Skeletal muscle satellite cell (primary cell): ENCODE data around the gene PACC1.
A peak's percentile ranks its signal among the peaks of the same experiment; 100 is the strongest.

ENCODE experiments used
- H3K27me3 ChIP-seq: 2 replicates; pipeline ENCODE4 v1.7.0; 2013; ENCODE audit warnings: low read length; ENCODE audit not compliant: control insufficient read depth, insufficient read depth
- H3K36me3 ChIP-seq: 2 replicates; pipeline ENCODE4 v1.7.0; 2013; ENCODE audit warnings: mild to moderate bottlenecking, control low read depth, low read length; ENCODE audit not compliant: insufficient read depth
- H3K4me1 ChIP-seq: 2 replicates; pipeline ENCODE4 v1.7.0; 2013; ENCODE audit warnings: low read length; ENCODE audit not compliant: control insufficient read depth, insufficient read depth
- H3K4me2 ChIP-seq: 2 replicates; pipeline ENCODE4 v1.7.0; 2013; ENCODE audit warnings: mild to moderate bottlenecking, low read length
- H3K4me3 ChIP-seq: 2 replicates; pipeline ENCODE4 v1.7.0; 2013; ENCODE audit warnings: low read length
- H3K9ac ChIP-seq: 2 replicates; pipeline ENCODE4 v1.7.0; 2013; ENCODE audit warnings: mild to moderate bottlenecking, low read depth, low read length, moderate library complexity
- H3K9me3 ChIP-seq: replicated peaks from 2 replicates; pipeline ENCODE4 v1.7.0; 2013; ENCODE audit warnings: mild to moderate bottlenecking, control low read depth, low read length

The PACC1 gene

DNA sequence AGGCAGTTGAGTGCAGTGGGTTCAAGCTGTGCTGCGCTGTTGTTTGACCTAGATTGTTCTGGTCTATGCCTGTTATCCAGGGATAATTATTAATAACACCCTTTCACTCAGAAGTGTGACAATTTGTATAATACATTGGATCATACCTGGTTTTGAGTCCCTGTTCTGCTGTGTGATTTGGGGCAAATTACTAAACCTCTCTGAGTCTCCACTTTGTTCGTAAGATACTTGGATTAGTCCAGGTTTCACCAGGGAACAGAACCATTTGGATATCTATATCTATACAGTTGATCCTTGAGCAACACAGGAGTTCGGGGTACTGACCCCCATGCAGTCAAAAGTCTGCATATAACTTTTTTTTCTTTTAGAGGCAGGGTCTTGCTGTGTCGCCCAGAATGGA, 20.3 kb upstream of the PACC1 start:
- no peak overlapping the region for H3K9ac ChIP-seq
- H3K36me3 ChIP-seq, result no peaks in the 10 kb centered on the region
- no peak overlapping the region for H3K4me2 ChIP-seq
- no peaks in the 10 kb centered on the region for H3K9me3 ChIP-seq
- H3K27me3 ChIP-seq, result no peaks in the 10 kb centered on the region
- no peak overlapping the region for H3K4me3 ChIP-seq
- H3K4me1 ChIP-seq, result peaks cover 13% of the 10 kb centered on the region

DNA sequence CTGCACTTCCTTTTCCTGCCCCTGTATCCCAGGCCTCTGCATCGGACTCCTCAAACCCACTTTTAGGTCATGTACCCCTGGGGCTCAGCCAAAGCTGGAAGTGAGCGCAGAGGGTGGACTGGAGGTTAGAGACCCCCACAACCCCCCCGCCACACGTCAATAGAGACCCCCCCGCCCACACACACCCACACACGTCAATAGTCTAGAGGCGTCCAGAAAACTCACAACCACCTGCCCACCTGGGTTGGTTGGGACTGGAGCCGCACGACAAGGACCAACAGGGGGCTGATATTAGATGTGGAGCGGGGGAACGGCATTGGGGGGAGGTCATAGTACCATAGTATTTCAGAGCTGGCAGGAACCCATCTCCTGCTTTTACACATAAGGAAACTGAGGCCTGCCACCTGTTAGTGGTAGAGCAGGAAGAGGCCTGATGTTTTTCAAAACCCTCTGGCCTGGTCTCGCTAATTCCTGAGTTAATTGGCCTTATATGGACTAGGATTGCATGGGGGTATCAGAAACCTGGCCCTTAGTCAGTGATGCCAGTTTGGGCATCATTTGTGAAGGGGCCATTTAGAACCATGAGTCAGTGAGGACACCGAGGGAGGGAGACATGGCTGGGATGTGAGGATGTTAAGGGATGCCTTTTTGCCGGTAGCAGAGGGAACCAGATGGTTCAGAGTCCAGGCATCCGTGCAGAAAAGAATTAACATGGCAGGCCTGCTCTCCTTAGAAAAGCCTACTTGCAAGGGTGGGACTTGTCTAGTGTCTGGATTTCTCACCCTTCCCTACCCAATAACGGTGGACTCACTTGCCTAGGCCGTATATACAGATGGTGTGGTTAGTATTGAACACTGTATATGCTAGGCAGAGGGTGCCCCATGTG, 19.1 kb upstream of the PACC1 start:
- Histone ChIP-seq H3K4me2 (peak overlapping the region; percentile 85), H3K27me3 (no peaks in the 10 kb centered on the region), H3K9ac (peak overlapping the region; percentile 80), H3K36me3 (no peaks in the 10 kb centered on the region), H3K4me1 (peaks cover 13% of the 10 kb centered on the region), H3K9me3 (no peaks in the 10 kb centered on the region), H3K4me3 (peak overlapping the region; percentile 77)

DNA sequence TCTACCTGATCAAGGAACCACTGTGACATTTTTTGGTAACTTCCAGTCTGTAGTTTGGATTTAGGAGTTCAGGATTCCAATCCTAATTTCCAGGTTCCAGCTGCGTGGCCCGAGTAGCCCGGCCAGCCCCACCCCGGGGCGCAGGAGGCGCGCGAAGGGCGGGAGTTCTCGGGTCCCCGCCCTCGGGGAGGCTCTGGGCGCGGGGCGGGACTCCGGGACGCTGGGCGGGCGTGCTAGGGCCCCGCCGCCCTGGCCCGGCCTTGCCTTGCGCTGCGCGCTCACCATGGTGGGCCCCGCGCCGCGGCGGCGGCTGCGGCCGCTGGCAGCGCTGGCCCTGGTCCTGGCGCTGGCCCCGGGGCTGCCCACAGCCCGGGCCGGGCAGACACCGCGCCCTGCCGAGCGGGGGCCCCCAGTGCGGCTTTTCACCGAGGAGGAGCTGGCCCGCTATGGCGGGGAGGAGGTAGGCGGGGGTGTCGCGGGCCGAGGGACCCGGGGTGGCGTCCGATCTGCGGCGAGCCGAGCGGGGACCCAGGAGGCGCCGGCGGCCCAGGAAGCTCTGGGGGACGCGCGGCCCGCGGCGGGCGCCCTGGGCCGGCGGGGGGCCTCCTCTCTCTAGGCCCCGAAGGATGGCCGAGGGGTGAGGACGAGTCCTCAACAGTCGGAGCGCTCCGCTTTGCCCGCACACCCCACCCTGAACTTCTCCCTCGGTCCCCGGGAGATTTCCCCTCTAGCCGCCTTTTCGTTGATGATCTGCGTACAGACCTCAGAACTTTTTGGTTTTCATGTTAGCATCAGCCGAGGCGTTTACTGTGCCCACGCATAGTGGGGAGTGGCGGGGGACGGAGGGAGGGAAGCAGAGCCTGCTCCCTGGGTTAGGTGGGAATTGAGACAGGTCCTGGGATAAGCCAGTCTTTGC, 18.2 kb upstream of the PACC1 start, which contains the start of gene NENF:
Gene NENF (plus strand): TSS at position 260 of the 916 bp plus-strand sequence. CDS start 24 bp downstream, at position 284.
- Histone ChIP-seq H3K27me3 (peaks cover 3% of the 10 kb centered on the region), H3K4me2 (peak within 1 kb of the TSS; percentile 85), H3K4me1 (peaks cover 13% of the 10 kb centered on the region), H3K36me3 (no peaks in the 10 kb centered on the region), H3K9ac (peak within 1 kb of the TSS; percentile 80), H3K4me3 (peak within 1 kb of the TSS; percentile 77), H3K9me3 (no peaks in the 10 kb centered on the region)

DNA sequence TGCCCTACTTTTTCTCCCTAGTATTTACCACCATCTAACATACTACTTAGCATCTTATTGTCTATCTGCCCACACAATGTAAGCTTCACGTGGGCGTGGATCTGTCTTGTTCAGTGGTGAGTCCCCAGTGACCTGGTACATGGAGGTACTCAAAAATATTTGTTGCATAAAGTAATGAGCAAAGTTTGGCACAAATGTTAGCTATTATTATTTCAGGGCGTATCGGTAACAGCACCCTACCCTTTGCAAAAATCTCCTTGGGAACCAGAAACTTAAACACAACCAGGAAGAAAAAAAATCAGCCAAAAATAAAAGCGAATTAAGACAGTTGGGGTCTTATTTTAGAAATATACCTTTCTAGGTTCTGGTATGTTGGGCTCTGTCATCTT, 17.6 kb upstream of the PACC1 start:
- H3K4me3 ChIP-seq, result peak overlapping the region; percentile 77
- peaks cover 3% of the 10 kb centered on the region for H3K27me3 ChIP-seq
- H3K4me2 ChIP-seq, result peak overlapping the region; percentile 85
- no peaks in the 10 kb centered on the region for H3K36me3 ChIP-seq
- no peaks in the 10 kb centered on the region for H3K9me3 ChIP-seq
- peaks cover 13% of the 10 kb centered on the region for H3K4me1 ChIP-seq
- H3K9ac ChIP-seq, result peak overlapping the region; percentile 80

DNA sequence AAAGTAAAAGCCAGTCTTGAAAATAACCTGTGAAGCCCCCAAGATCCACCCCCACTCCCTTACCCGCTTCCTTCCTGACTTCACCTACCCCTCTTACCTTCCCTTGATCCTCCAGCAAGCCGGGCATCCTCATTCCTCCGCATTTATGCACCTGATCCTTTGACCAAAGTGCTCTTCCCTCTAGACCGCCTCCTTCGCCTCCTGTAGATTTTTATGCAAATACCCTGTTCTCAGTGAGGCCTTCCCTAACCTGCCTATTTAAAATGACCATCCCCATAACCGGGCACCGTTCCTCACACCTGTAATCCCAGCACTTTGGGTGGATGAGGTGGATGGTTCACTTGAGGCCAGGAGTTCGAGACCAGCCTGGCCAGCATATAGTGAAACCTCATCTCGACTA, 17.0 kb upstream of the PACC1 start:
- no peaks in the 10 kb centered on the region for H3K36me3 ChIP-seq
- peaks cover 4% of the 10 kb centered on the region for H3K27me3 ChIP-seq
- peaks cover 13% of the 10 kb centered on the region for H3K4me1 ChIP-seq
- H3K4me3 ChIP-seq, result no peak overlapping the region
- H3K4me2 ChIP-seq, result no peak overlapping the region
- H3K9ac ChIP-seq, result no peak overlapping the region
- no peaks in the 10 kb centered on the region for H3K9me3 ChIP-seq

DNA sequence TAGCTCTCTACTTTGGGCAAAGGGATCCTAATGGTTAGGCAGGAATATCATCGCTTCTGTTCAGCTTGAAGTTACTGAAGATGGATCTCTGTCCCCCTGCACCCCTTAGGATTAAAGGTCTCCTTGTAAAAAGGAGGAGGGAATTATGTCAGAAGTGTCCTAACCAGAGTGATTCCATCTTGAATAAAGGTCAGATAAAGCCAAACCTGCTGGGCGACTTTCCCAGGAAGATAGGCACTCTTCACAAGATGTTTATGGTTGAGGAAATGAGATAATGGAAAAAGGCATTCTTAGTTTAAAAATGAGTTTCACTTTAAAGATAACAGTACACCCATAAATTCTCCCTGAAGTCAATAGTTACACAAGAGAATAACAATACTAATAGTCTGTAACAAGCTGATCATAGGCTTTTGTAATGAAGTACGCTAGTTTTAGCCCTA, 16.3 kb upstream of the PACC1 start:
- H3K4me3 ChIP-seq, result no peak overlapping the region
- H3K9me3 ChIP-seq, result no peaks in the 10 kb centered on the region
- H3K36me3 ChIP-seq, result no peaks in the 10 kb centered on the region
- H3K9ac ChIP-seq, result no peak overlapping the region
- no peak overlapping the region for H3K4me2 ChIP-seq
- H3K4me1 ChIP-seq, result peaks cover 13% of the 10 kb centered on the region
- peaks cover 11% of the 10 kb centered on the region for H3K27me3 ChIP-seq

DNA sequence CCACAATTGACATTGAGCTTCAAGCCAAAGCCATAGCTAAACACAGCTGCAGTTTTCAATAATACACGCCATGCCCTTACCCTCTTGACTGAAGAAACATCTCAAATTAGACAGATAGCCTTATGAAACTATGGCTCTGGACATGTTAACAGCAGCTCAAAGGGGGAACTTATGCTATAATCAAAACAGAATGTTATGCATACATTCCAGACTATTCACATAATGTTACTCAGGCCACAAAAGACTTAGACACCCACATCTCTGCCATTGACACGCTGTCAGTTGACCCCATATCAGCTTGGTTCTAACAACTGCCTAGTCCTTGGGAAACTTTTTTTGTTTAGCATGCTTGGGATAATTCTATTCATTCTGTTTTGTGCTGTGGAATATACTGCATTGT, 15.7 kb upstream of the PACC1 start:
- H3K9ac ChIP-seq, result no peak overlapping the region
- H3K36me3 ChIP-seq, result no peaks in the 10 kb centered on the region
- H3K4me1 ChIP-seq, result peaks cover 13% of the 10 kb centered on the region
- no peaks in the 10 kb centered on the region for H3K9me3 ChIP-seq
- H3K27me3 ChIP-seq, result peaks cover 11% of the 10 kb centered on the region
- no peak overlapping the region for H3K4me3 ChIP-seq
- no peak overlapping the region for H3K4me2 ChIP-seq

DNA sequence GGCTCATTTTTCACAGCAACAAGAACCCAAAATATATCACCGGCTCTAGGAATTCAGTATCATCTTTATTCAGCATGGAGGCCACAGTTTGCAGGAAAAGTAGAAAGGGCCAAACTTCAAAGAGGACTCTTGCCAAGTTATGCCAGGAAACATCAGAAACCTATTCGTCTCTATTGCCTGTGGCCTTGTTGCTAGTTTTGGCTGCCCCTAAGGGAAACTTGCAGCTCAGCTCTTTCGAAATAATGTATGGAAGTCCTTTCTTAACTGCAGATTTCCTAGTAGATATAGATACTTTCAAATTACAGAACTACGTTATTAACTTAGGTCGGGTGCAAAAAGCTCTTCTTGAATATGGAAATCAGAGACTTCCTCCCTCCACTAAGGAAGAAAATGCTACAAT, 13.8 kb upstream of the PACC1 start:
- H3K4me3 ChIP-seq, result no peak overlapping the region
- H3K36me3 ChIP-seq, result no peaks in the 10 kb centered on the region
- H3K4me2 ChIP-seq, result no peak overlapping the region
- H3K4me1 ChIP-seq, result peaks cover 7% of the 10 kb centered on the region
- H3K9ac ChIP-seq, result no peak overlapping the region
- H3K27me3 ChIP-seq, result peaks cover 26% of the 10 kb centered on the region
- H3K9me3 ChIP-seq, result no peaks in the 10 kb centered on the region

DNA sequence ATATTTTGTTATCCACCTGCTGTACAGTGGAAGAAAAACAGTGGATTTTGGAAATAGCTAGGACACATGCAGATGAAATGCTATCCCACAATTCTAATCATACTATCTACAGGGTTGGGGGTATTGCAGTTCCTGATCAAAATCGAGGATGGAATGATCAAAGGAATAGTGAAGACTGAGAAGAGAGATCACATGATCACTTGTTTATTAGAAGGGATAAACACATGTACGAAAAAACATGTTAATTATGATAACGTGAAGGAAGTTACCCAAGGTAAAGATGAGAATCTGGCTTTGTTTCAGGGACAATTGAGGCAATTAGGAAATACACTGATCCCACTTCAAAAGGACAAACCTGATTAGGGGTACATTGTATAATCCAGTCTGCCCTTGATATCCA, 9.2 kb upstream of the PACC1 start:
- Histone ChIP-seq H3K9me3 (no peaks in the 10 kb centered on the region), H3K4me2 (no peak overlapping the region), H3K36me3 (no peaks in the 10 kb centered on the region), H3K4me1 (no peaks in the 10 kb centered on the region), H3K4me3 (no peak overlapping the region), H3K9ac (no peak overlapping the region), H3K27me3 (peaks cover 28% of the 10 kb centered on the region)

DNA sequence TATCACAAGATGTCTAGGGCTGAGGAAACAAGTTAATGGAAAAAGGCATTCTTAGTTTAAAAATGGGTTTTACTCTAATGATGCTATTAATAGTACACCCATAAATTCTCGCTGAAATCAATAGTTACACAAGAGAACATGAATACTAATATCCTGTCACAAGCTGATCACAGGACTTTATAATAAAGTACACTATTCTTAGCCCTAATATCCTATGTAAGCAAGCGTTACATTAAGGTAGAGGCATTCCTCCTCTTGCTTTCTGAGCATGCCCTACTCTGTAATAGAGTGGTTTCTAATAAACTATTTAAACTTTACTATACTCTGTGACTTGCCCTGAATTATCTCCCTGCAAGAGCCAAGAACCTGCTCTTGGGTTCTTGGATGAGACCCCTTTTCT, 6.5 kb upstream of the PACC1 start:
- Histone ChIP-seq H3K27me3 (peaks cover 19% of the 10 kb centered on the region), H3K9me3 (no peaks in the 10 kb centered on the region), H3K9ac (no peak overlapping the region), H3K36me3 (no peaks in the 10 kb centered on the region), H3K4me2 (no peak overlapping the region), H3K4me1 (no peaks in the 10 kb centered on the region), H3K4me3 (no peak overlapping the region)

DNA sequence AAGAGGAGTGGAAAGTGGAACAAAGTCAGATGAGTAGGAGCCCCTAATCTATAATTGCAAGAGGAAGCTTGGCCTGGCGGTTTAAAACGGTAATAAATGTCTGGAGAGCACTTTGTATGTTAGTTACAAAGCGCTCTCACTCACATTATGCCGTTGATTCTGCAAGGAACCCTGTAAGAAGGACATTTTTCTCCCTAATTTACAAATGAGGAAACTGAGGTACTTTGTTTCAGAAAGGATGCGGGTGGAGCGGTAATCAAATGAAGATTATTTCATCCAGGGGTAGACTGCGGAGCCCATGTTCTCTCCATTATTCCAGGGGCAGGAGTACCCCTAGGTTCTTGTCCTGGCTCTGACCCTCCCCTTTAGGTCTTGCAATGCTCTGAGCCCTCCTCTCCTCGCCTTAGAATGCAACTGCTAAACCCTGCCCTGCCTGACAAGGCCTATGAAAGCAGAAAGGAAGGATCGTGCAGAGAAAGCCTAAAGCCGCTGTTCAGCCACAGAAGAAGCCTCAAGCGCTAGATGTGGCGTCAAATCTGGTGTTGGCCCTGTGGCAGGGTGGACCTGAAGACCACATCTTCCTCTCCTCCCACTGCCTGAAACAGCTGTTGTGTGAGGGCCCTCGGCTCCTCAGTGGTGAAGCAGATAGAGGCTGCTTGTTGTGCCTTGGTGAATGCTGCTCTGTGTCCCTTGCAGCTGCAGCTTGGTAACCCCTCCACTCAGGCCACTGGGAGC, 588 bp upstream of the PACC1 start:
- Histone ChIP-seq H3K9me3 (no peaks in the 10 kb centered on the region), H3K4me1 (peaks cover 10% of the 10 kb centered on the region), H3K4me3 (peak overlapping the region; percentile 90), H3K27me3 (no peaks in the 10 kb centered on the region), H3K36me3 (peaks cover 5% of the 10 kb centered on the region), H3K9ac (peak overlapping the region; percentile 65), H3K4me2 (peak overlapping the region; percentile 94)
